Caco-2 (cell line): ENCODE data around the gene DCAF5. TPM values are rescaled to one million over a fixed set of nuclear protein-coding genes. Genes with fewer than 3 reads are reported as not detected.

ENCODE experiments used
- BruUV-seq: library from RNA; stranded (reverse); fragments of 400-500 nt; replicated peaks from 2 replicates; lab custom pipeline; 2021; lab: Mats Ljungman, UMichigan
- CTCF ChIA-PET: fragments of 300-600 bp; sonication (Branson Sonifier 250); formaldehyde crosslinking; loops from one replicate; lab custom pipeline; 2022; ENCODE audit warnings: antibody characterized with exemption; lab: Charles Lee
- POLR2A ChIA-PET: fragments of 300-600 bp; sonication (Branson Sonifier 250); formaldehyde crosslinking; loops from one replicate; lab custom pipeline; 2022; ENCODE audit warnings: antibody characterized with exemption; lab: Charles Lee
- DNase-seq, 2 experiments: peaks; one replicate each; pipeline versions ENCODE4 v3.0.0 to v3.0.0-alpha.2; 2020 to 2022
- H3K27me3 ChIP-seq: replicated peaks from 2 replicates; pipeline ENCODE4 v1.6.0; 2011; ENCODE audit warnings: low read length; ENCODE audit not compliant: control insufficient read depth, insufficient read depth
- H3K36me3 ChIP-seq: 2 replicates; pipeline ENCODE4 v1.5.1; 2011; ENCODE audit warnings: low read length; ENCODE audit not compliant: control insufficient read depth, insufficient read depth
- H3K4me1 ChIP-seq: fragments of 250-450 bp; sonication (Bioruptor Pico); 2 replicates; pipeline ENCODE4 v1.5.1; 2020; ENCODE audit warnings: mild to moderate bottlenecking
- H3K4me3 ChIP-seq: 2 replicates; pipeline ENCODE4 v1.5.1; 2011; ENCODE audit warnings: low read depth, mild to moderate bottlenecking, control low read depth, low read length
- H3K9me3 ChIP-seq: fragments of 250-450 bp; sonication (Bioruptor Pico); 2 replicates; pipeline ENCODE4 v1.5.1; 2020; ENCODE audit warnings: mild to moderate bottlenecking, moderate library complexity
- H3K27ac Mint-ChIP-seq: one replicate; pipeline ENCODE4 v1.8.0; 2022; ENCODE audit warnings: mixed read lengths; ENCODE audit not compliant: unreplicated experiment
- H3K27me3 Mint-ChIP-seq: one replicate; pipeline ENCODE4 v1.8.0; 2022; ENCODE audit warnings: mixed read lengths; ENCODE audit not compliant: insufficient read depth, unreplicated experiment
- H3K36me3 Mint-ChIP-seq: one replicate; pipeline ENCODE4 v1.8.0; 2022; ENCODE audit warnings: mild to moderate bottlenecking, mixed read lengths; ENCODE audit not compliant: insufficient read depth, unreplicated experiment
- H3K4me1 Mint-ChIP-seq: one replicate; pipeline ENCODE4 v1.8.0; 2022; ENCODE audit warnings: low read depth, mixed read lengths; ENCODE audit not compliant: unreplicated experiment
- H3K4me3 Mint-ChIP-seq: one replicate; pipeline ENCODE4 v1.8.0; 2022; ENCODE audit warnings: mild to moderate bottlenecking, moderate library complexity, mixed read lengths; ENCODE audit not compliant: unreplicated experiment
- H3K9me3 Mint-ChIP-seq: one replicate; pipeline ENCODE4 v1.8.0; 2022; ENCODE audit warnings: mixed read lengths; ENCODE audit not compliant: unreplicated experiment
- intact Hi-C: fragments of 100-400 bp; cut with micrococcal nuclease; formaldehyde crosslinking; loops from one replicate; pipeline ENCODE4 v1.10.0; 2022; ENCODE audit not compliant: unreplicated experiment
- total RNA-seq: library from RNA; stranded (reverse); gene quantifications from 2 replicates; pipeline ENCODE4 v1.2.3, GENCODE V29; 2022
- TF ChIP-seq, protein P1 (sequence below), 2 experiments: fragments of 200-600 bp in 1 of 2; IDR thresholded peaks; 1 replicate in 1 of 2; 2 replicates in 1 of 2; pipeline versions ENCODE4 v1.5.1 to v1.8.0; 2011 to 2022; ENCODE audit warnings: antibody characterized with exemption in 1 of 2, control low read depth in 1 of 2, inconsistent platforms in 1 of 2, low read depth in 1 of 2, low read length in 1 of 2, mild to moderate bottlenecking in 1 of 2, moderate library complexity in 1 of 2; ENCODE audit not compliant: insufficient read depth in 1 of 2, severe bottlenecking in 1 of 2, unreplicated experiment in 1 of 2

DCAF5 gene
- total RNA-seq, 1 experiment from 2014 or later: 34.8 TPM

DNA sequence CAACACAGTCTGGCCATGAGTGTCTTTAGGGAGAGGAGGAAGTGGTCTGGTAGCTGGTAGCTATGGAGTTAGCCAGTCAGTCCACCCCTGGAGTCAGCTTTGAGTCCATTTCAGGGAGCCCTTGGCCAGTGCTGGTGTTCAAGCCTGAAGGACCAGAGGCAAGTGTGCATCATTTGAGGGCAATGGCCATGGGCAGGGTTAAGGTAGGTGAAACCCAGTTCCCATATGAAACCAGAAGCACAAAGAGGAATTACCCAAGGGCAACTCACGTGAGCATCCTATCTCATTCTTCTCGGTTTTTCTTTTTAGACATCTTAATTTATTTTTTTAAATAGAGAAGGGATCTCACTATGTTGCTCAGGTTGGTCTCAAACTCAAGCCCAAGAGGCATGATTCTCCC lies 112.6 kb downstream of the DCAF5 start:
- no peaks in the 10 kb centered on the region for H3K9me3 Mint-ChIP-seq
- H3K36me3 Mint-ChIP-seq: peaks cover 13% of the 10 kb centered on the region
- no peaks in the 10 kb centered on the region for H3K27me3 Mint-ChIP-seq
- TF ChIP-seq, protein P1, sequence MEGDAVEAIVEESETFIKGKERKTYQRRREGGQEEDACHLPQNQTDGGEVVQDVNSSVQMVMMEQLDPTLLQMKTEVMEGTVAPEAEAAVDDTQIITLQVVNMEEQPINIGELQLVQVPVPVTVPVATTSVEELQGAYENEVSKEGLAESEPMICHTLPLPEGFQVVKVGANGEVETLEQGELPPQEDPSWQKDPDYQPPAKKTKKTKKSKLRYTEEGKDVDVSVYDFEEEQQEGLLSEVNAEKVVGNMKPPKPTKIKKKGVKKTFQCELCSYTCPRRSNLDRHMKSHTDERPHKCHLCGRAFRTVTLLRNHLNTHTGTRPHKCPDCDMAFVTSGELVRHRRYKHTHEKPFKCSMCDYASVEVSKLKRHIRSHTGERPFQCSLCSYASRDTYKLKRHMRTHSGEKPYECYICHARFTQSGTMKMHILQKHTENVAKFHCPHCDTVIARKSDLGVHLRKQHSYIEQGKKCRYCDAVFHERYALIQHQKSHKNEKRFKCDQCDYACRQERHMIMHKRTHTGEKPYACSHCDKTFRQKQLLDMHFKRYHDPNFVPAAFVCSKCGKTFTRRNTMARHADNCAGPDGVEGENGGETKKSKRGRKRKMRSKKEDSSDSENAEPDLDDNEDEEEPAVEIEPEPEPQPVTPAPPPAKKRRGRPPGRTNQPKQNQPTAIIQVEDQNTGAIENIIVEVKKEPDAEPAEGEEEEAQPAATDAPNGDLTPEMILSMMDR (IDR thresholded peaks at IDR 0.05; ENCODE audit: insufficient read depth in 1 of 2, low read depth in 1 of 2, low read length in 1 of 2, severe bottlenecking in 1 of 2, unreplicated experiment in 1 of 2): no peak
- no peak overlapping the region for H3K4me3 Mint-ChIP-seq
- DNase-seq: no peak
- no TSS peak for BruUV-seq
- Histone ChIP-seq H3K9me3 (no peaks in the 10 kb centered on the region), H3K27me3 (no peaks in the 10 kb centered on the region), H3K36me3 (no peaks in the 10 kb centered on the region), H3K4me1 (peaks cover 14% of the 10 kb centered on the region), H3K4me3 (no peak overlapping the region)
- H3K27ac Mint-ChIP-seq: no peak overlapping the region
- POLR2A ChIA-PET: no interaction called here
- intact Hi-C loops: no loop called here
- H3K4me1 Mint-ChIP-seq: peaks cover 8% of the 10 kb centered on the region
- CTCF ChIA-PET: no interaction called here

DNA sequence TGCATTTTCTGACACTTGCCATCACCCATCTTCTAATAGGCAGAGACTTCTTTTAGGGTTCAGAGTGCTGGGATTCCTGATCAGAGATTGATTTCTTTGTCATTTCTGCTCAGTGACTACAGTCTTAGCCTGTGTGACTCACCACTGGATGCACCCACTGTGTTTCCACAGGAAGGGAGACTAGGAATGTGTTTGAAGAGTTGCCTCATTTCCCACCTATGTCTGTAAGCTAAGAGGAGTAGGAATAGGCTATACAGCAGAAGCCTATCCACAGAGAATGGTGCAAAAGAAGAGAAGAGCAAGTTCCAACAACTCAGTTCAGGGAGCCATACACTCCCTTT lies 113.7 kb downstream of the DCAF5 start:
- intact Hi-C loops: no loop called here
- TF ChIP-seq, protein P1 (IDR thresholded peaks at IDR 0.05; ENCODE audit: insufficient read depth in 1 of 2, low read depth in 1 of 2, low read length in 1 of 2, severe bottlenecking in 1 of 2, unreplicated experiment in 1 of 2): no peak
- no TSS peak for BruUV-seq
- peaks cover 13% of the 10 kb centered on the region for H3K36me3 Mint-ChIP-seq
- H3K27ac Mint-ChIP-seq: no peak overlapping the region
- H3K4me1 Mint-ChIP-seq: no peaks in the 10 kb centered on the region
- Histone ChIP-seq H3K4me1 (peaks cover 7% of the 10 kb centered on the region), H3K36me3 (no peaks in the 10 kb centered on the region), H3K9me3 (no peaks in the 10 kb centered on the region), H3K4me3 (no peak overlapping the region), H3K27me3 (no peaks in the 10 kb centered on the region)
- ChIA-PET POLR2A (no interaction called here), CTCF (interaction anchor here (0.8 kb wide), 1 partner anchor 128 kb away, joined by 3 read pairs; no protein-coding TSS in a partner anchor)
- H3K4me3 Mint-ChIP-seq: no peak overlapping the region
- DNase-seq: no peak
- H3K27me3 Mint-ChIP-seq: no peaks in the 10 kb centered on the region
- H3K9me3 Mint-ChIP-seq: no peaks in the 10 kb centered on the region

DNA sequence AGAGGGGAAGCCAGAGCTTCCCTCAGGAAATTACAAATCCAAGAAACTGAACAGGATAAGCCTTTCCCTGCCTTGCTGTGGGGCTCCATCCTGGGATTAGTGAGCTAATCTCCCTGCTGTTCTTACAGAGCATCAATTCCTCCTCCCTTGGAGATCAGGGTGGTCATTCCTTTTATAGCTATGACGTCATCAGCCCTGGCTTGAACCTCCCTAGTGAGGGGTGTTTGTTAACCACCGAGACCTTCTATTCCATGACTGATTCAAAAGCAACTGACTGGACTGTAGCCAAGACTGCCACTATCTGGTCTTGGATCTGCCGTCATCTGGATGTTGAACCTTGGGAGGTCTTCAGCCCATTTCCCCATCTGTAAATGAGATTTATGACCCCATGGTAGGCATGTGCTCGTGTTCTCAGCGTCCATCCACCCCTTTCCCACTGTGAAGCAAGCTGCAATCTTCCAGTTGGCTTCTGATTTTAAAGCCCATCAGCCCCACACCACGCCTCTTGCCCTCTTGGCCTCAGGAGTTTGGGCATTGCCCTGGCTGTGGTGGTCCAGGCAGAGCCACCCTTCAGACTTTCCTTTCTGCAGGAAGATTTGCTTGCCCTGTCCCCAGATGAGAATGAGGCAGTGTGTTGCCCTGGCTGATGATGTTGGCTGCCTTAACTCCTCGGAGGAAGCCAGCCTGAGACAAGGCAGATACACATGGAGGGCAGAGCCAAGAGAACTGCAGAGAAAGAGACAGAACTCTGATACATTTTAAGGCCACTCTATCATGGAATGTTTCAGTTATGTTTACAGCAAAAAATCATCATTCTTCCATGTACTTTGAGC lies 114.2 kb downstream of the DCAF5 start:
- Histone ChIP-seq H3K4me1 (peaks cover 5% of the 10 kb centered on the region), H3K27me3 (no peaks in the 10 kb centered on the region), H3K4me3 (no peak overlapping the region), H3K36me3 (no peaks in the 10 kb centered on the region), H3K9me3 (no peaks in the 10 kb centered on the region)
- Mint-ChIP-seq H3K9me3 (no peaks in the 10 kb centered on the region), H3K36me3 (peaks cover 9% of the 10 kb centered on the region), H3K4me3 (no peak overlapping the region), H3K4me1 (no peaks in the 10 kb centered on the region), H3K27me3 (no peaks in the 10 kb centered on the region), H3K27ac (no peak overlapping the region)
- intact Hi-C loops: no loop called here
- BruUV-seq: no TSS peak
- TF ChIP-seq, protein P1 (IDR thresholded peaks at IDR 0.05; ENCODE audit: insufficient read depth in 1 of 2, low read depth in 1 of 2, low read length in 1 of 2, severe bottlenecking in 1 of 2, unreplicated experiment in 1 of 2): no peak
- DNase-seq: no peak
- ChIA-PET CTCF (interaction anchor here (0.8 kb wide), 1 partner anchor 128 kb away, joined by 3 read pairs; no protein-coding TSS in a partner anchor), POLR2A (no interaction called here)
